ENCODE results near the gene HAS3.

DNA sequence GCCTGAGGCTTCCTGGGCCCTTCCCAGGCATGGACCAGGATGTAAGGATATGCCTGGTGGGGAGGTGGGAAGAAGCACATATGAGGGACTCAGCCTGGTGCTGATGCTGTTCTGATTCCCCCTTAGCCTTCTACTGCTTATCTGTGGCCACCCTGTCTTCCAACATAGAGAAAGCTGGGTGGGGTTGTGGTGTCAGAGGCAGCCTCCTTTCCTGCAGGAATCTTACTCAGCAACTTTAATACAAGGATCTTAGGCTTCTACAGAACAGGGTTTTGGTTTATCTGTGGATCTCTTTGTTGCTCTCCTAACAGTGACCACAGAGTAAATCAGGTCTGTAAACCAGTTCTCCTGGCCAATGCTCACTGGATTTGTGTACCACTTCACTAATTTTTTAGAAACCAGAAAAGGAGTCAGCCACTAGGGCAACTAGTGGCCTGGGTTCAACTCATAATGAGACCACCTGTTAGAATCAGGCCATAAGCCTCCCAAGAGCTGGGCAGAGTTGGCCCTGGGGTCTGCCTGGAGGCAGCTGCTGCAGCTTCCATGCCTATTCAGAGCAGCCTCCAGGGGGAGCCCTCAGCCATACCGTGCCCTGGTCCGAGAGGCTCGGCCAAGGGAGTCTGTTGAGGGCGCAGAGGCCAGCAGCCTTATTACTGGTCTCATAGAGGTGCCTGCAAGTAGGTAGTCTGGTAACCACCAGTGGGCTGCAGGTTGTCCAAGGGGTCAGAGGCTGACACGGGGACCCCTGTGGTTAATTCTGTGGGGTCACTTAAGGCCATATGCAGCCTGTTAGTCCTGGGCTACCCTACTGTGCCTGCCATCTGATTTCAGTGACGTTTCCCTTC lies 7.1 kb downstream of the HAS3 start:
- TF ChIP-seq POLR2A (IDR thresholded peaks at IDR 0.05), result no peak
- TF ChIP-seq, protein P1, sequence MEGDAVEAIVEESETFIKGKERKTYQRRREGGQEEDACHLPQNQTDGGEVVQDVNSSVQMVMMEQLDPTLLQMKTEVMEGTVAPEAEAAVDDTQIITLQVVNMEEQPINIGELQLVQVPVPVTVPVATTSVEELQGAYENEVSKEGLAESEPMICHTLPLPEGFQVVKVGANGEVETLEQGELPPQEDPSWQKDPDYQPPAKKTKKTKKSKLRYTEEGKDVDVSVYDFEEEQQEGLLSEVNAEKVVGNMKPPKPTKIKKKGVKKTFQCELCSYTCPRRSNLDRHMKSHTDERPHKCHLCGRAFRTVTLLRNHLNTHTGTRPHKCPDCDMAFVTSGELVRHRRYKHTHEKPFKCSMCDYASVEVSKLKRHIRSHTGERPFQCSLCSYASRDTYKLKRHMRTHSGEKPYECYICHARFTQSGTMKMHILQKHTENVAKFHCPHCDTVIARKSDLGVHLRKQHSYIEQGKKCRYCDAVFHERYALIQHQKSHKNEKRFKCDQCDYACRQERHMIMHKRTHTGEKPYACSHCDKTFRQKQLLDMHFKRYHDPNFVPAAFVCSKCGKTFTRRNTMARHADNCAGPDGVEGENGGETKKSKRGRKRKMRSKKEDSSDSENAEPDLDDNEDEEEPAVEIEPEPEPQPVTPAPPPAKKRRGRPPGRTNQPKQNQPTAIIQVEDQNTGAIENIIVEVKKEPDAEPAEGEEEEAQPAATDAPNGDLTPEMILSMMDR (IDR thresholded peaks at IDR 0.05), result peak; percentile 21 to 31 (median 26)
